DMS153 treated with DMSO at 0.1 percent for 48 hours (cell line): ENCODE measurements around the gene SMTNL1.
A peak's percentile ranks its signal among the peaks of the same experiment; 100 is the strongest.
"Not testable (repeated sequence)": the region's sequence is repeated elsewhere in the genome, so short reads cannot be mapped to it uniquely, and the experiment has no call there.

Source experiments
- DNase-seq: peaks from one replicate; lab custom pipeline; 2025; ENCODE audit not compliant: unreplicated experiment; lab: John Stamatoyannopoulos, UW

Gene SMTNL1

GRCh38 chr11:57508341-57509170 lies 28.8 kb upstream of the SMTNL1 start:
- DNase-seq, result no peak

DNA sequence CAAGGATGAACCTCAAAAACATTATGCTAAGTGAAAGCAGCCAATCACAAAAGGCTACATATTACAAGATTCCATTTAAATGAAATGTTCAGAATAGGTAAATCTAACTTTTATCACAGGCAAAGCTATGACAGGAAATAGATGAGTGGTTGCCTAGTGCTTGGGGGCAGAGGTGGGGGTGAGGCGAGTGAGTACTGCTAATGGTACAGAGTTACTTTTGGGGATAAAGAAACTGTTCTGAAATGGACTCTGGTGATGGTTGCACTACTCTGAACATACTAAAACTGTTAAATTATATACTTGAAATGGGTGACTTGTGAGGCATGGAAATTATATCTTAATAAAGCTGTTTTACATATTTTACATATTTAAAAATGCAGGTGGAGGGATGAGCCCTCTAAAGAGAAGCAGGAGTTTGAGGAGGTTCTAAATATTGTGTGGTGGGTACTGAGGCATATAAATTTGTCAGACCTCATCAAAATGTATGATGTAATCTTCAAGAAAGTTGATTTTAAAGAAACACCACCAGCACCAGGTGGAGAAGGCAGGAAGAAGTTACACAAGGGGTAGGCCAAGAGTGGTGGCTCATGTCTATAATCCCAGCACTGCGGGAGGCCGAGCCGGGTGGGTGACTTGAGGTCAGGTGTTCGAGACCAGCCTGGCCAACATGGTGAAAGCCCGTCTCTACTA lies 25.5 kb upstream of the SMTNL1 start:
- no peak for DNase-seq

- no peak for DNase-seq
These were observed 24.5 kb upstream of the SMTNL1 start for GRCh38 chr11:57512646-57513451.

DNA sequence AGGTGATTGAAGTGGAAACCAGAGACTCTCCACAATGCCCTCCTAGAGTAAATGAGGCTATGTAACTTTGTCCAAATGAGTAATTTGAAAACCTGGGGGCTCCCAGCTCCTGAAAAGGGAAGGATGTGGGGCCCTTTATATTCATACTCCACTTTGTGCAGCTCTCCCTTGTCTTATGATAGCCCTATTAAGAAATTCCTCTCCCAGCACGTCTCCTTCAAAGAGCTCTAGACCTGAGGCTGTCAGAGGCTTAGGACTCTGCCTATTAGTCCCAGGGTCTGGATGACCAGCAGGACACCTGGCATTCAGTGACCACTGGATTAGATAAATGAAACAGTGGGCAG lies 24.0 kb upstream of the SMTNL1 start:
- DNase-seq, result no peak

- peak; percentile 20 for DNase-seq
These were observed 23.4 kb upstream of the SMTNL1 start for GRCh38 chr11:57513911-57514537.

DNA sequence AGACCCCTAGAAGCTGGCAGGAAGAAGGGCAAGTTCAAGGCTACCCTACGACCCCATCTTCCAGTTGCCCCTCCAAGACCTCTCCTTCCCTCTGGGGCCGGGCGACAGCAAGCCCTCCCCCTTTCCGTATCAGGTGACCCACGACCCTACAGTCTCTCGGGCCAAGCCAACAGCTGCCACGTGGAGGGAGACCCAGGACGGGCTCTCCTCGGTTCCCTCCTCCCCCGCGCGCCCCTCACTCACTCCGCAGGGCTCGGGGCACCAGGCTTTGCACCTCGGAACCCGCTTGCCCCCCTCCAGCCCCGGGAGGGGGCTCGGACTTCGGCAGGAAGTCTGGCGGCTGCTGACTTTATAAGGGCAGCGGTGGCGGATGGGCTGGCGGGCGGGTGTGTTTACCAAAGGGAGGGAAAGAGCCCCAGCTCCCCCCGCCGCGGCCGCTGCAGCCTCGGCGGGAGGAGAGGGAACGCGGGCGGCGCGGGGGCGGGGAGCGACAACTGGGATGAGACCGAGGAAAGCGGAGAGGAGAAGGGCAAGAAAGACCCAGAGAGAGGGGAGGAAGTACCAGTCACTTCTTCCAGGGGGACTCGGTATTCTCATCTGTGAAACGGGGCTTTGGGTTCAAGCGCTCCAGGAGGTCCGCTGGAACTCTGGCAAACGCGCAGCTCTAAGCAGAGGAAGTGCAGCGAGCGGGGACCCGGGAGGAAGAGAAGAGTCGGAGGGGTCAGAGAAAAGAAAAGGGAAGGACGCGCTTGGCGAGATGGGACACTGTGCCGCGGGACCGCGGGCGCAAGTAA lies 22.7 kb upstream of the SMTNL1 start:
- peak; percentile 47 for DNase-seq

DNA sequence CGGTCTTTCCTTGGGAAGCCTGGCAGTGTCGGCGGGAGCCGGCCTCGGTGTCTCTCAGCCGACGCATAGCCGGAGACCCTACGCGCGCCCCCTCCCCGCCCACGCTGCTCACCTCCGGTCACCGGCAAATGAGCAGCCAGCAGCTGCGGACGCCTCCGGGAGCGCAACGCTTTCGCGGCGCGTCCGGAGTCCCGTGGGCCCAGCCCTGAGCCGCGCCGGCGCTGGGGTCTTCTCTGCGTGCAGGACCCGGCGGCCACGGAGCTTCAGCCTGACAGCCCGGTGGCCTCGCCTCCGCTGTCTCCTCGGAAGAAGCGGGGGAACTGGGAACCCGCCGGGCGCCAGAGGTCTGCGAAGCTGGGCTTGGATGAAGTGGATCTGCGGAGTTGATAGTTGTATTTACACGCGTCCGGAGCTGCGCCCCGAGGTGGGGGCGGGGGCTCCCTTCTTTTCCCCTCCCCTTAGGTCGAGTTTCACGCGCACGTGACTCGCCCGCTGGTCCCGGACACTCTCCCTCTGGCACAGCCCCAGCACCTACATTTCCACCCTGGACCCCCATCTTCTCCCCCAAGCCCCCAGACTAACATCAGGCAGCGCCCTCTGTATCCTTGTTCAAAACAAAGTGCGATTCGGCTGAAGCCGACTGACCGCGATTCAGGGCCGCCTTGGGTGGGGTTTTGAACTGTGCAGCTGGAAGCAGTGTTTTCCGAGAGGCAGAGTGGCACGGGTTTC lies 21.9 kb upstream of the SMTNL1 start, which contains the start of gene SLC43A1:
TSS of gene SLC43A1 (minus strand) at position 371 of the 729 bp plus-strand sequence. CDS start 1,591 bp downstream, outside the sequence.
- DNase-seq, result no peak

DNA sequence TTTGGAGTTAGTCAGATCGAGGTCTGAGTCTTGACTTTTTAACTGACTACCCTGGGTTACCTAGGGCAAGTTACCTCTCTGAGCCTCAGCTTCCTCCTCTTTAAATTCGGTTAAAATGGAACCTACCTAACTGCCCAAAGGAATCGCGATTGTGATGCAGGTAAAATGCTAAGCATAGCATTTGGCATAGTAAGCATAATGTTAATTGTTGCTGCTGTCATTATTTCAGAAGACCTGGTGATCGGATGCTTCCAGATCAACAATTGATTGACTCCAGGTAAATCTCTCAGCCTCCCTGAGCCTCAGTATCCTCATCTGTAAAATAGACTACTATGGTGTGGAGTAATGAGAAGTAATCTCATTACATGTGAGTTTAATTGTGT lies 21.3 kb upstream of the SMTNL1 start:
- DNase-seq, result no peak

- DNase-seq, result no peak
These were observed 16.3 kb upstream of the SMTNL1 start for GRCh38 chr11:57521116-57521515.

- DNase-seq, result no peak
These were observed 14.0 kb upstream of the SMTNL1 start for GRCh38 chr11:57523419-57523818.

GRCh38 chr11:57527056-57527631 lies 10.3 kb upstream of the SMTNL1 start:
- peak; percentile 59 for DNase-seq

GRCh38 chr11:57529012-57529411 lies 8.4 kb upstream of the SMTNL1 start:
- DNase-seq, result no peak

- no peak for DNase-seq
These were observed 7.2 kb upstream of the SMTNL1 start for GRCh38 chr11:57530215-57530595.

- peak; percentile 99 for DNase-seq
These were observed 6.5 kb upstream of the SMTNL1 start, which contains the start of gene TIMM10 for GRCh38 chr11:57530596-57531507. TSS of gene TIMM10 (minus strand) at chr11:57530754. CDS start at chr11:57530189, 565 bp downstream.

- not testable (repeated sequence) for DNase-seq
These were observed 2.9 kb upstream of the SMTNL1 start for GRCh38 chr11:57534449-57534848.

DNA sequence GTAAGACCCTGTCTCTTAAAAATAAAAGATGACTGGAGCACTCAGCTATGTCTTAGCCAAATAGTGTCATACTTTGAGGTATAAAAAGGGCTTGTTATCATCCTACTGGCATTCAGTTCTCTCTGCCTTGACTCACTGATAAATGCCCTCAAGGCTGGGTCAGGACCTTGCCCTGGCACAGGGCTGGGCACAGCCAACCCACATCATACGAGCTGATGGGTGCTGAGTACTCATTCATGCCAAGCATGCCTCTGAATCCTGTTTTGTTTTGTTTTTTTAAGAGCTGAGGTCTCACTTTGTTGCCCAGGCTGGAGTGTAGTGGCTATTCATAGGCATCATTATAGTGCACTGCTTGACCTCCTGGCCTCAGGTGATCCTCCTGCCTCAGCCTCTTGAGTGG lies 1.9 kb downstream of the SMTNL1 start:
- DNase-seq, result no peak

GRCh38 chr11:57541169-57541568 lies 3.8 kb downstream of the SMTNL1 start:
- DNase-seq, result no peak

DNA sequence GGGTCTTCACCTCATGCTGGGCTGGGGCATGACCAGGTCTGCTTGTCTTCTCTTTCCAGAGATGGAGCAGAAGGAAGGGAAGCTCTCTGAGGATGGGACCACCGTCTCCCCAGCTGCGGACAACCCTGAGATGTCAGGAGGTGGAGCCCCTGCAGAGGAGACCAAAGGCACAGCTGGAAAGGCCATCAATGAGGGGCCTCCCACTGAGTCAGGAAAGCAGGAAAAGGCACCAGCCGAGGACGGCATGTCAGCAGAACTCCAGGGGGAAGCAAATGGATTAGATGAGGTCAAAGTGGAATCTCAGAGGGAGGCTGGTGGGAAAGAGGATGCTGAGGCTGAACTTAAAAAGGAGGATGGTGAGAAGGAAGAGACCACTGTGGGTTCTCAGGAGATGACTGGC lies 5.2 kb downstream of the SMTNL1 start:
- DNase-seq, result no peak
